Peyer's patch (tissue), 4 donors: ENCODE measurements around the gene C15orf62. TPM values are rescaled to one million over a fixed set of nuclear protein-coding genes. Genes with fewer than 3 reads are reported as not detected.

Experiments used
- DNase-seq, 3 donors: peaks; one replicate each; pipeline ENCODE4 v3.0.0-alpha.2; 2017 to 2019
- H3K27ac ChIP-seq, 4 donors: fragments of 200-600 bp; sonication (generic); one replicate each; pipeline ENCODE4 v1.5.1; 2016 to 2019
- H3K27me3 ChIP-seq, 2 donors: fragments of 200-600 bp; sonication (generic); one replicate each; pipeline ENCODE4 v1.5.1; 2019
- H3K36me3 ChIP-seq, 3 donors: fragments of 200-600 bp; sonication (generic); one replicate each; pipeline ENCODE4 v1.5.1; 2016 to 2019
- H3K4me1 ChIP-seq, 4 donors: fragments of 200-600 bp; sonication (generic); one replicate each; pipeline ENCODE4 v1.5.1; 2016 to 2019
- H3K4me3 ChIP-seq, 4 donors: fragments of 200-600 bp; sonication (generic); 1 replicate in 3 of 4; 2 replicates in 1 of 4; pipeline ENCODE4 v1.5.1; 2016 to 2019; ENCODE audit warnings: mild to moderate bottlenecking in 1 of 4
- H3K9me3 ChIP-seq, 4 donors: fragments of 200-600 bp; sonication (generic); one replicate each; pipeline ENCODE4 v1.5.1; 2016 to 2019; ENCODE audit warnings: mild to moderate bottlenecking in 1 of 4
- CTCF ChIP-seq, 6 experiments: fragments of 450-650 bp in 4 of 6; fragments of 200-600 bp in 2 of 6; sonication (generic) in 1 of 6; IDR thresholded peaks; one replicate each; pipeline ENCODE4 v1.5.1; 2017 to 2019; ENCODE audit warnings: antibody characterized with exemption in 6 of 6, mild to moderate bottlenecking in 3 of 6, moderate library complexity in 1 of 6
- POLR2A ChIP-seq, 2 donors: fragments of 450-650 bp; IDR thresholded peaks; one replicate each; pipeline ENCODE4 v1.5.1; 2017; ENCODE audit warnings: antibody characterized with exemption in 2 of 2, mild to moderate bottlenecking in 2 of 2, moderate library complexity in 2 of 2
- total RNA-seq, 4 donors: library from RNA; depleted of rRNA; stranded (reverse); fragments of >200 nt; gene quantifications; one replicate each; pipeline ENCODE4 v1.1.0, GENCODE V29; 2016

The C15orf62 gene
- total RNA-seq, 4 donors from 2014 or later, result 1.1 to 1.3 TPM; not detected in 2

- no peaks in the 10 kb centered on the region for H3K27me3 ChIP-seq
- H3K27ac ChIP-seq, result no peak overlapping the region
- no peaks in the 10 kb centered on the region for H3K9me3 ChIP-seq
- H3K36me3 ChIP-seq, result peaks cover 0 to 5% (median 0%) of the 10 kb centered on the region in 3 donors
- DNase-seq, result no peak
- H3K4me1 ChIP-seq, result peaks cover 0 to 38% (median 7%) of the 10 kb centered on the region in 4 donors
- no peak overlapping the region for H3K4me3 ChIP-seq
- TF ChIP-seq CTCF (IDR thresholded peaks at IDR 0.05) (no peak), POLR2A (IDR thresholded peaks at IDR 0.05) (no peak)
Observed at GRCh38 chr15:40803076-40803475, 33.3 kb downstream of the C15orf62 start.

- H3K4me1 ChIP-seq, result peaks cover 0 to 40% (median 10%) of the 10 kb centered on the region in 4 donors
- H3K27me3 ChIP-seq, result no peaks in the 10 kb centered on the region
- H3K27ac ChIP-seq, result no peak overlapping the region
- no peak for DNase-seq
- no peaks in the 10 kb centered on the region for H3K9me3 ChIP-seq
- H3K36me3 ChIP-seq, result peaks cover 0 to 5% (median 0%) of the 10 kb centered on the region in 3 donors
- TF ChIP-seq POLR2A (IDR thresholded peaks at IDR 0.05) (no peak), CTCF (IDR thresholded peaks at IDR 0.05) (peak in 1 of 6 experiments; percentile 9)
- H3K4me3 ChIP-seq, result no peak overlapping the region
Observed at GRCh38 chr15:40803688-40804087, 33.9 kb downstream of the C15orf62 start.

- DNase-seq, result no peak
Observed at GRCh38 chr15:40806672-40807027, 36.9 kb downstream of the C15orf62 start.

GRCh38 chr15:40807028-40807887 is 37.5 kb downstream of the C15orf62 start, which contains the start of the genes DNAJC17 and ZFYVE19:
DNAJC17 (minus strand) TSS chr15:40807473; CDS start chr15:40807446, 27 bp downstream.
ZFYVE19 (plus strand) TSS chr15:40807089; CDS start chr15:40807590, 501 bp downstream.
- Histone ChIP-seq H3K4me3 (peak within 1 kb of the TSS; percentile 70 to 94 (median 90)), H3K9me3 (no peaks in the 10 kb centered on the region), H3K27ac (peak within 1 kb of the TSS; percentile 91 to 97 (median 96)), H3K4me1 (peaks cover 0 to 46% (median 11%) of the 10 kb centered on the region in 4 donors), H3K27me3 (no peaks in the 10 kb centered on the region), H3K36me3 (peaks cover 0 to 15% (median 0%) of the 10 kb centered on the region in 3 donors)
- DNase-seq, result peak; percentile 96 to 98 (median 96)
- TF ChIP-seq CTCF (IDR thresholded peaks at IDR 0.05) (peak in 4 of 6 experiments; percentile 11 to 44 (median 35)), POLR2A (IDR thresholded peaks at IDR 0.05) (peak; percentile 49 to 63)

More at GRCh38 chr15:40806672-40807027, 36.9 kb downstream of the C15orf62 start:
- H3K36me3 ChIP-seq, result peaks cover 0 to 15% (median 0%) of the 10 kb centered on the region in 3 donors
- peak overlapping the region; percentile 91 to 97 (median 96) for H3K27ac ChIP-seq
- TF ChIP-seq POLR2A (IDR thresholded peaks at IDR 0.05), result no peak
- no peak for TF ChIP-seq CTCF (IDR thresholded peaks at IDR 0.05)
- peaks cover 0 to 46% (median 11%) of the 10 kb centered on the region in 4 donors for H3K4me1 ChIP-seq
- no peaks in the 10 kb centered on the region for H3K9me3 ChIP-seq
- peak overlapping the region; percentile 70 to 94 (median 90) for H3K4me3 ChIP-seq
- no peaks in the 10 kb centered on the region for H3K27me3 ChIP-seq

GRCh38 chr15:40807888-40808461 is 38.2 kb downstream of the C15orf62 start:
- no peak for TF ChIP-seq POLR2A (IDR thresholded peaks at IDR 0.05)

More at GRCh38 chr15:40807888-40808461, 38.2 kb downstream of the C15orf62 start:
- DNase-seq, result no peak
- Histone ChIP-seq H3K4me3 (peak overlapping the region; percentile 70 to 94 (median 90)), H3K27me3 (no peaks in the 10 kb centered on the region), H3K9me3 (no peaks in the 10 kb centered on the region), H3K4me1 (peaks cover 0 to 46% (median 11%) of the 10 kb centered on the region in 4 donors), H3K36me3 (peaks cover 0 to 19% (median 0%) of the 10 kb centered on the region in 3 donors), H3K27ac (peak overlapping the region; percentile 91 to 97 (median 96))
